ENCODE measurements around the gene STK10. TPM values are rescaled to one million over a fixed set of nuclear protein-coding genes. Genes with fewer than 3 reads are reported as not detected.

Gene STK10
- total and polyA plus RNA-seq, 9 of the 15 experiments (the other 6 are each of a cell fraction or from before 2014, with no cell fraction given) = 0.30 to 6.7 (median 2.4) TPM

GRCh38 chr5:172004824-172005237 is 183.2 kb downstream of the STK10 start (continued):
- TF ChIP-seq CTCFL (IDR thresholded peaks at IDR 0.05; ENCODE audit: borderline replicate concordance, insufficient read depth, low read depth, low read length, poor library complexity, severe bottlenecking) = no peak
- TF ChIP-seq SLC30A9 (CRISPR knock-in tag; IDR thresholded peaks at IDR 0.05) = no peak
- no peak for TF ChIP-seq HDAC6 (IDR thresholded peaks at IDR 0.05; ENCODE audit: low read depth, low read length)
- no peak for TF ChIP-seq TFAP4 (CRISPR knock-in tag; IDR thresholded peaks at IDR 0.05; ENCODE audit: borderline replicate concordance)
- TF ChIP-seq ZNF280A (IDR thresholded peaks at IDR 0.05; ENCODE audit: low read depth, partially characterized antibody) = no peak
- no peak for TF ChIP-seq HNRNPLL (IDR thresholded peaks at IDR 0.05; ENCODE audit: low read depth, low read length, poor library complexity, severe bottlenecking)
- no peak for TF ChIP-seq NCOA6 (IDR thresholded peaks at IDR 0.05)
- TF ChIP-seq ARID2 (IDR thresholded peaks at IDR 0.05) = no peak
- no peak for TF ChIP-seq NELFE (IDR thresholded peaks at IDR 0.05; ENCODE audit: insufficient read depth, insufficient read length)
- TF ChIP-seq JUND (IDR thresholded peaks at IDR 0.05; ENCODE audit: borderline replicate concordance, low read depth, low read length) = peak; percentile 28; the same call in 1 of the 2 replicates
- TF ChIP-seq JUND (tag; IDR thresholded peaks at IDR 0.05; ENCODE audit: borderline replicate concordance, low read depth, low read length) = no peak; the same call in 2 of the 3 replicates
- TF ChIP-seq DEAF1 (CRISPR knock-in tag; IDR thresholded peaks at IDR 0.05) = no peak
- no peak for TF ChIP-seq MITF (IDR thresholded peaks at IDR 0.05)
- 0 out of 2 replicates have a peak, but pooled peaks have one; percentile 0 for TF ChIP-seq BHLHE40 (IDR thresholded peaks at IDR 0.05; ENCODE audit: low read length)
- no peak for TF ChIP-seq PBX2 (CRISPR knock-in tag; IDR thresholded peaks at IDR 0.05; ENCODE audit: low read depth)
- TF ChIP-seq PBX2 (tag; conservative IDR thresholded peaks at IDR 0.05; ENCODE audit: low read depth) = peak; percentile 87
- no peak for TF ChIP-seq NONO (IDR thresholded peaks at IDR 0.05; ENCODE audit: low read depth in 2 of 2, low read length in 1 of 2)
- no peak for TF ChIP-seq KLF16 (IDR thresholded peaks at IDR 0.05)
